Omental fat pad (tissue), 4 donors: Measurements from ENCODE around the gene EIF4E2. TPM values are rescaled to one million over a fixed set of nuclear protein-coding genes. Genes with fewer than 3 reads are reported as not detected.

Experiments
- ATAC-seq: fragments of 150-250 bp; one replicate; pipeline ENCODE4 v1.9.1; 2016; ENCODE audit warnings: mild to moderate bottlenecking, moderate library complexity; ENCODE audit not compliant: low FRiP score
- DNase-seq: peaks from one replicate; pipeline ENCODE4 v3.0.0-alpha.2; 2019; ENCODE audit warnings: low spot score
- total RNA-seq, 4 donors: library from RNA; depleted of rRNA; stranded (reverse); fragments of >200 nt; gene quantifications; one replicate each; pipeline ENCODE4 v1.1.0, GENCODE V29; 2016
- TF ChIP-seq, protein P1 (sequence below), 3 donors: fragments of 450-650 bp; IDR thresholded peaks; one replicate each; pipeline ENCODE4 v1.5.1; 2016 to 2017; ENCODE audit warnings: antibody characterized with exemption in 3 of 3, mild to moderate bottlenecking in 3 of 3, moderate library complexity in 2 of 3

EIF4E2 gene
- total RNA-seq, 4 donors from 2014 or later, result 32.2 to 45.4 (median 37.8) TPM

DNA sequence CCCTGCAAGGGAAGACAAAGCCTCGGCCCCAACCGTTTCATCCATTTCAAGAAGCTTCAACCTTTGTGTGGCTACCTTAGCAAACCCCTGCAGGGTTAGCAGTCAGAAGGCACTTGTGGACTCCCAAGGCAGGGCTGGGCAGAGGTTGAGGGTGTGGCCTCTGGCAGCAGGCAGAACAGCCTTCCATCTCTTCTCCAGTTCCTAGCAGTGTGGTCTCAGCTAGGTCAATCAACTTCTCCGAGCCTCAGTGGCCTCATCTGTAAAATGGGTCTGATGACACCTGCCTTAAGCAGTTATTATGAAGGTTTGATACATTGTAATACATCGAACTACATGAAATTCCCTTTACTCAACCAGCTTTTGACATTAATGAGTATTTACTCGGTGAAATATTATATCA is 37.1 kb upstream of the EIF4E2 start:
- TF ChIP-seq, protein P1, sequence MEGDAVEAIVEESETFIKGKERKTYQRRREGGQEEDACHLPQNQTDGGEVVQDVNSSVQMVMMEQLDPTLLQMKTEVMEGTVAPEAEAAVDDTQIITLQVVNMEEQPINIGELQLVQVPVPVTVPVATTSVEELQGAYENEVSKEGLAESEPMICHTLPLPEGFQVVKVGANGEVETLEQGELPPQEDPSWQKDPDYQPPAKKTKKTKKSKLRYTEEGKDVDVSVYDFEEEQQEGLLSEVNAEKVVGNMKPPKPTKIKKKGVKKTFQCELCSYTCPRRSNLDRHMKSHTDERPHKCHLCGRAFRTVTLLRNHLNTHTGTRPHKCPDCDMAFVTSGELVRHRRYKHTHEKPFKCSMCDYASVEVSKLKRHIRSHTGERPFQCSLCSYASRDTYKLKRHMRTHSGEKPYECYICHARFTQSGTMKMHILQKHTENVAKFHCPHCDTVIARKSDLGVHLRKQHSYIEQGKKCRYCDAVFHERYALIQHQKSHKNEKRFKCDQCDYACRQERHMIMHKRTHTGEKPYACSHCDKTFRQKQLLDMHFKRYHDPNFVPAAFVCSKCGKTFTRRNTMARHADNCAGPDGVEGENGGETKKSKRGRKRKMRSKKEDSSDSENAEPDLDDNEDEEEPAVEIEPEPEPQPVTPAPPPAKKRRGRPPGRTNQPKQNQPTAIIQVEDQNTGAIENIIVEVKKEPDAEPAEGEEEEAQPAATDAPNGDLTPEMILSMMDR (IDR thresholded peaks at IDR 0.05), result no peak
- ATAC-seq (no peak), DNase-seq (no peak)

DNA sequence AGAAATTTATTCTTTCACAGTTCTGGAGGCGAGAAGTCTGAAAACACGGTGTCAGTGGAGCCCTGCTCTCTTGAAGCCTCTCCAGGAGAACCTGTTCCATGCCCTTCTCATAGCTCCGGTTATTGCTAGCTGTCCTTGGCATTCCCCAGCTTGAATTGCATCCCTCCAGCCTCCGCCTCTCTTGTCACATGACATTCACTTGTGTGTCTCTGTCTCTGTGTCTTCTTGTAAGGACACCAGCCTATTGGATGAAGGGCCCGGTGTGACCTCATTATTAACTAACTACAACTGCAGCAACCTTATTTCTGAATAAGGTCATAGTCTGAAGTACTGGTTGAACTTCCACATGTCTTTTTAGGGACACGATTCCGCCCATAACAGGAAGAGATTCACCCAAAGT is 34.9 kb upstream of the EIF4E2 start:
- TF ChIP-seq, protein P1 (IDR thresholded peaks at IDR 0.05), result no peak
- no peak for ATAC-seq
- no peak for DNase-seq

DNA sequence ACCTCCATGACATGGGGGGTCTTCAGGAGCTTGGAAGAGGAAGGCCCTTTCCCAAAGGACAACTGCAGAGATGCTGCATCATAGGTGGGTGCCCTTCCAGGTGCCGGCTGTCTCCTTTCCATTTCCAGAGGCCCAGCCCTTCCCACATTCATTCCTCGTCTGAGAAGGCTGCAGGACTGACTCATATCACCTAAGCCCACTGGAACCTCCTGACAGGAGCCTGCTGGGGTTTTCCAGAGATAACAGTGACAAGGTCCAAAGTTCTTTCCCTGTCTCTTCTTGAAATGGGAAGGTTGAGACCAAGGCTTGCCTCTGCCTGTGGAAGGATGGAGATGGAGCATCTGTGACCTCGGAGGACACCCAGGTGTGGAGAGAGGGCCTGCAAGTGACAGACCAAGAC is 33.9 kb upstream of the EIF4E2 start:
- DNase-seq (no peak), ATAC-seq (no peak)
- TF ChIP-seq, protein P1 (IDR thresholded peaks at IDR 0.05), result no peak

DNA sequence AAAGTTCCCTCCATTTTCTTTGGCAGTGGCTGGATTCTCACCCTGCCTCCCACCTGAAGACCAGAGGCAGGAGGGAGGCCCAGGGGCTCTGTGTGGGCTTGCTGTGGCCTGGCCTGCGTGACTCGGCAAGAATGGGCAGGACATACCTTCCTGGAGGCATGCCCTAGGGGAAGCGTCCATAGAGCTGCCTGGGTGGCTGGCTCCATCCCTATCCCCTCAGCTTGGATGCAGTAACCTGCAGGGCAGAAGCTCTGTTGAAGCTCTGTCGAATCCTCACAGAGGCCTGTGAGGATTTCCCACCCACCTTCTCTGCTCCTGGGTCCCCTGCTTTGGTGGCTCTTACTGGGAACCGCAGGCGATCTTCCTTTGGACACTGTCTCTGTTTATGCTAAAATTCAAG is 31.6 kb upstream of the EIF4E2 start:
- no peak for DNase-seq
- TF ChIP-seq, protein P1 (IDR thresholded peaks at IDR 0.05), result no peak
- ATAC-seq, result no peak

DNA sequence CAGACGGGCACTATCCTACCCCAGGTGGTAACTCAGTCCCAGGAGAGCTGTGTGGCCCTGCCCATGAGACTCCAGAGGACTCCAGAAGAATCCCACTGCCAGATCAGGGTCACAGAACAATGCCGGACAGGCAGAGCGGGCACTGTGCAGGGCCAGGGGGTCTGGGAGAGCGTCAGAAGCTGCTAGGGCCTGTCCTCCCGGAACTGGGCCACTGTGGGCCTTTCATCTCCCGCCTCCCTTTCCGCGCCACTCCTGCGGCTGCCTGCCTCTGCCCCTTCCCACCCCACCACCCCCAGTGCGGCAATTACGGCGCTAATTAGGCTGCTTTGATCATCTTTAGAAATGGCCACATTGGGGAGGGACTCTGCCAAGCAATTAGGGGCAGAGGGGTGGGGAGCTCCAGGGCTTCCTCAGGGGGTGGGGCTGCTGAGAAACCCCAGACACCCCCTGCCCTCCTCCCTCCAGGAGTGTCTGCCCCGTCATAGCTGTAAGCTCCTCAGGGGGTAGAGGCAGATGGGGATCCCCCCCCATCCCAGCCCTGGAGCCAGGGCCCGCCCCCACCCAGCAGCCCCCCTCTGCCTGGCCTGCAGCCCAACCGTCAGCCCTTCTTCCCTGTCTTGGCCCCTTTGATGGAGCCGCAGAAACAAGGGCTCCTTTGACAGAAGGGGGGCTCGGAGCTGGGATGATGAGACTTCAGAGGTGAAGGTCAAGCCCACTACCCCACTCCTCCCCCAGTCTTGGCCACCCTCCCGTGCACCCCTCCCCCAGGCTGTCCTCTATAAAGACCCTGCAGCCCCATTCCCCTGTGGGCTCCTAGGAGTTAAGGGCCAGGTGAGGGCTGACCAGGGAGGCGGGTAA is 30.7 kb upstream of the EIF4E2 start, which contains the start of gene PRSS56:
PRSS56 (plus strand) TSS at position 808 of the 858 bp plus-strand sequence. CDS start 211 bp downstream, outside the sequence.
- TF ChIP-seq, protein P1 (IDR thresholded peaks at IDR 0.05), result no peak
- DNase-seq, result no peak
- no peak for ATAC-seq

DNA sequence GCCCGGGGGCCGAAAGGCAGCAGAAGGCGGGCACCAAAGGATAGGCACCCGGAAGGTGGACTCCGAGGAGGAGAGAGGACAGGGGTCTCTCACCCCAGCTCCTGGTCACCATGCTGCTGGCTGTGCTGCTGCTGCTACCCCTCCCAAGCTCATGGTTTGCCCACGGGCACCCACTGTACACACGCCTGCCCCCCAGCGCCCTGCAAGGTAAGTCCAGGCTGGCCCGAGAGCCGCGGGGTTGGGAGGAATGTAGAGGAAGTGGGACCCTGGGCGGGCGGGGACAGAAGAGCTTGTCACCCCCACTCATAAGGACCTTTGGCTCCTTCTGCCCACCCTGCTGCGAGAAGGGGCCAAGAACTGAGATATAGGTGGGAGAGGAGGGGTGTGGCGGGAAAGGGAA is 30.0 kb upstream of the EIF4E2 start:
- ATAC-seq (no peak), DNase-seq (no peak)
- TF ChIP-seq, protein P1 (IDR thresholded peaks at IDR 0.05), result no peak

DNA sequence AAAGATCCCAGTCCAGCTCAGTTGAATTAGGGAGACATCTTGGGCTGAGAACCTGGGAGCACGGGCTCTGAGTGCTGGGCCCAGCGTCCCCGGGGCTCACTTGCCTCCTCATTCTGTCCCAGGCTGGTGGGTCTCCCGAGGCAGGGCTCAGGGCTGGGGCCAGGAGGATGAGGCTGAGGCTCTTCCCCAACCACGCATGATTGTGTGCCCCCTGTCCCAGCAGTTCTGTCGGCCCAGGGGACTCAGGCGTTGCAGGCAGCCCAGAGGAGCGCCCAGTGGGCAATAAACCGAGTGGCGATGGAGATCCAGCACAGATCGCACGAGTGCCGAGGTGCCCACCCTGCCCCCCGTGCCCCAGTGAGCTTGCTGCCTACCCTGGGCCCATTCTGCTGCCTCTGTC is 29.4 kb upstream of the EIF4E2 start:
- ATAC-seq, result no peak
- no peak for DNase-seq
- TF ChIP-seq, protein P1 (IDR thresholded peaks at IDR 0.05), result no peak
